IPS DF 6.9 (cell line): ENCODE measurements around the gene CYP2F1.
A peak's percentile ranks its signal among the peaks of the same experiment; 100 is the strongest.

Experiments
- DNase-seq: peaks from one replicate; pipeline ENCODE4 v3.0.0-alpha.2; 2013; ENCODE audit warnings: low read depth, low spot score
- H3K27ac ChIP-seq: one replicate; pipeline ENCODE4 v1.5.1; 2013; ENCODE audit warnings: low read length, control low read depth
- H3K27me3 ChIP-seq: 2 replicates; pipeline ENCODE4 v1.6.1; 2013; ENCODE audit warnings: mild to moderate bottlenecking, low read length; ENCODE audit not compliant: control insufficient read depth, insufficient read depth
- H3K36me3 ChIP-seq: 2 replicates; pipeline ENCODE4 v1.6.1; 2013; ENCODE audit warnings: low read length; ENCODE audit not compliant: control insufficient read depth, insufficient read depth
- H3K4me1 ChIP-seq: 2 replicates; pipeline ENCODE4 v1.6.1; 2013; ENCODE audit warnings: low read length; ENCODE audit not compliant: control insufficient read depth, insufficient read depth
- H3K4me3 ChIP-seq: 2 replicates; pipeline ENCODE4 v1.5.1; 2013; ENCODE audit warnings: mild to moderate bottlenecking, low read length
- H3K9me3 ChIP-seq: 2 replicates; pipeline ENCODE4 v1.6.1; 2013; ENCODE audit warnings: low read length, inconsistent platforms; ENCODE audit not compliant: control insufficient read depth, insufficient read depth
- WGBS: extraction: QIAGEN DNeasy Blood & Tissue Kit; methylation state at CpG from one replicate; pipeline ENCODE4 v1.1.7; 2013; ENCODE audit warnings: mixed read lengths, missing lambda C conversion rate; ENCODE audit not compliant: insufficient read length, insufficient coverage; 5-methylcytosine and 5-hydroxymethylcytosine counted together

The CYP2F1 gene

GRCh38 chr19:41175801-41176777, 61.9 kb downstream of the CYP2F1 start:
- H3K27ac ChIP-seq: no peak overlapping the region
- peak; percentile 88 for DNase-seq
- H3K27me3 ChIP-seq: no peaks in the 10 kb centered on the region
- H3K9me3 ChIP-seq: no peaks in the 10 kb centered on the region
- H3K36me3 ChIP-seq: no peaks in the 10 kb centered on the region
- peak overlapping the region; percentile 1; the same call in 1 of the 2 replicates for H3K4me3 ChIP-seq
- WGBS: no CpG with 5 or more reads among the region's 14 CpGs
- peaks cover 2% of the 10 kb centered on the region for H3K4me1 ChIP-seq
